ENCODE data around the gene EYA4.

EYA4 gene

DNA sequence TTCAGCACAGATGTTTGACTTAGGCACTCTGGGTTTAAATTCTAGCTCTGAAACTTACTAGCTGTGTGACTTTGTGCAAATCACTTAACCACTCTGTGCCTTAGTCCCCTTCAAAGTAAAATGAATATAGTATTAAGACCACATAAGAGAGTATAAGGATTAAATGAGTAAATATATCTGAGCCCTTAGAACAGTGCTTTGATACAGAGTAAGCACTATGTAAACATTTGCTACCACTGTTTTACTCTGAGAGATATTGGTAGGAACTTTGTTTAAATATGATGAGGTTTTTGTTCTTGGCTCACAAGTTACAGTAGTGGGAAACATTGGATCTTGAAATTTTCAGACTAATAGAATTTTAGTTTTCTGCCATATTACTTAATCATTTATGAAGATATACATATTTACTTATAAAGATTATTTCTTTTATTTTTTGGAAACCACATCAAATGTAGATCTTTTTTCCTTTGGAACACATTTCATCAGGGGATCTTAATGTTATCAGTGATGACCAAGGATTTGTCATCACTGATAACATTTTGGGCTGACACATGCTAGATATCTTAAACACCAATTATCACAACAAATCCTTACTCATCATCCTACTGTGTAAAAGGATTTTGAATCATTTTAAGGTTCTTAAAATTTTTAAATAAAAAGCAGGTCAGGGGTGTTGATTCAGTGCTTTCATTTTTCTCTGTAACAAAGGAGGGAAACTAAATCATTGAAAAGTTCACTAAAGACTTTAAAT, 226.2 kb downstream of the EYA4 start:
- no peak for DNase-seq

DNA sequence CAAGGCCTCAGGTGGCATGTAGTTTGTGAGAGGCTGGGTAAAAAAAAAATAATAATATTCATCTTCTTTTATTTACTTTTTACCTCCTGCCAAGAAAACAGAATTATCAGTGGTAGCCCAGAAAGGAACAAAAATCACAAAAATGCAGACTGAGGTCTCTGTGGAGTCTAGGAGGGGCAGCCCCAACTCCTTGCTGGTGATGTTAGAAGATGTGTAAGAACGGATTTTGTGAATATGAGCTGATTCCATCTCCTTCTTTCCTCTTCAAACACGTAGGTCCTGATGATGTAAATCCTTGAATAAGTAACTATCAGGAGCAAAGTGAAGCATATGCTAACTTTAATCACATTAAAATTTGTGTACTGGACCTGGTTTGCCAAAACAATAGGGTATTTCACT, 226.8 kb downstream of the EYA4 start:
- DNase-seq = no peak

DNA sequence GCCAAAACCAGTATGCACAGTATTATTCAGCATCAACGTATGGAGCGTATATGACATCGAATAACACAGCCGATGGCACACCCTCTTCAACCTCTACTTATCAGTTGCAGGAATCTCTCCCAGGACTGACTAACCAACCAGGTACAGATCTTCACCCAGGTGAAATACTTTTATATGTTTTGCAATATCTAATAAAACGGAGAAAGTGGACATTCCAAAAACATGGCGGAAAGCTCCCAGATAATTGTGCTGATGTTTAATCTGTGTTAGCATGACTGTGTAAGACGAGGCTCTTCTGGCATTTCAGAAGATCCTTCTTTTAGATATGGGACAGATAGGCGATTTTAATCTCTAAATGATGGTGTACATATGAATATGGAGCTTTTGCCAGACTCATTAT, 227.4 kb downstream of the EYA4 start:
- no peak for DNase-seq

DNA sequence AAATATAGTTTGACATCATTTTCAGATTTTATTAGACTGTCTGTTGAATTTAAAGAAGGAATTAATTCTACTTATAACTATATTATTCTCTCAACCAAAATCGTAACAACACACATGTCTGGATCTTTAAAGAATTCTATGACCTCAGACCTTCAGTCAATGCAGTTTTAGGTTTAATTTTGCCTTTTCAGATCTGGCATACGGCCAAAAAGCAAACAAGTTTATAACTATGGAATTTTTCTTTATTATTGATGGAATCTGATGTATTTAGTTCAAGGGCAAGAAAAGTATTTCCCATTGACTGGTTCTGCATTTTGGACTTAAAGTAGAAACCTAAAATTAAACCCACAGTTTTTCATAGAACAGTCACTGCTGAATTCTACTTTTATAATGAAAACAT, 233.4 kb downstream of the EYA4 start:
- DNase-seq = no peak

DNA sequence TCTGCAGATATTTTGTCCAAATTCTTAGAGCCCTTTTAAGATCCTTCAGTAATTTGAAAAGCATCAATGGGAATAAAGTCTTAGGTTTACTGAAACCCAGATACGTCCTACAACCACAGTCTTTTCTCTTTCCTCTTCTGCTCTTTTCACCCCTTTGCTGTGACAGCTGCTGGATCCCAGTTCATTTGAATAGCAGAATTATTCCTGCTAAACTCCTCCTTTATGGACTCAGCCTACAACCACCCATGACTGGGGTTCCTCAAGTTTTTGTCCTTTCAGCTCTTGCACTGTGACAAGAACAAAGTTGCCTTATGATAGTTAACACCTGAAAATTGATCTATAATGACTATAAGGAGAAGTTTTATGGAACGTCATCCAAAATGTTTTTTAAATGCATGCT, 237.5 kb downstream of the EYA4 start:
- DNase-seq = no peak

DNA sequence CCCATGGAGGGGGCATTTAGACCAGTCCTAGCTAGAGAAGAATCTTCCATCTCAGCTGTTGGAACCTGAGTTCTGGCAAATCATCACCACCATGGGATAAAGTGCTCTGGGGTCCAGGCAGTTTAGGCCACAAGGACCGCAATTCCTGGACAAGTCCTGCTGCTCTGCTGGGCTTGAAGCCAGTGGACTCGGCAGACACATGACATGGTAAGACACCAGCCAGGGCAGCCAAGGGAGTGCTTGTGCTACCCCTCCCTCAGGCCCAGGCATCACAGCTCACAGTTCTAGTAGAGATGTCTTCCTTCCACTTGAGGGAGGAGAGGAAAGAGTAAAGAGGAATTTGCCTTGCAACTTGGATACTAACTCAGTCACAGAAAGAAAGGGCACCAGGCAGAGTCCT, 246.0 kb downstream of the EYA4 start:
- no peak for DNase-seq

DNA sequence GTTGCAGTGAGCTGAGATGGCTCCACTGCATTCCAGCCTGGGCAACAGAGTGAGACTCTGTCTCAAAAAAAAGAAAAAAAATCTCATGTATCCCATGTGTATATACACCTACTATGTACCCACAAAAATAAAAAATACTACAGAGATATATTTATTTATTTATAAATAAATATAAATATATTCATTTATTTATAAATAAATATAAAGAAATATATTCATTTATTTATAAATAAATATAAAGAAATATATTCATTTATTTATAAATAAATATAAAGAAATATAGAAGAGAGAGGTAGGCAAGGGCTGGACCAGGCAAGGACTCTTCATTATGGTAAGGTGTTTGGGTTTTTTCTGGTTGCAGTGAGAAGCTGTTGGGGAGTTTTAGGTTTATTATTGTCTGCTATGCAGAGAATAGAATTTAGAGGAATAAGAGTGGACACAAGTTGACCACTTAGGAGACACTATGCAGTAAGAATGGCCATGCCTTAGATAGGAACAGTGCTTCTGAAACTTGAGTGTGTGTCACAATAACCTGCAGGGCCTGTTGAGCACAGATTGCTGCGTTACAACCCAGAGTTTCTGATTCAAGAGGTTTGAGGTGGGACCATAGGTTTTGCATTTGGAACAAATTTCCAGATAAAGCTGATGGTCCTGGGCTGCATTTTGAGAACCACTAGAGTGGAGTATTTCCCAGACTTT, 254.2 kb downstream of the EYA4 start:
- DNase-seq = no peak

DNA sequence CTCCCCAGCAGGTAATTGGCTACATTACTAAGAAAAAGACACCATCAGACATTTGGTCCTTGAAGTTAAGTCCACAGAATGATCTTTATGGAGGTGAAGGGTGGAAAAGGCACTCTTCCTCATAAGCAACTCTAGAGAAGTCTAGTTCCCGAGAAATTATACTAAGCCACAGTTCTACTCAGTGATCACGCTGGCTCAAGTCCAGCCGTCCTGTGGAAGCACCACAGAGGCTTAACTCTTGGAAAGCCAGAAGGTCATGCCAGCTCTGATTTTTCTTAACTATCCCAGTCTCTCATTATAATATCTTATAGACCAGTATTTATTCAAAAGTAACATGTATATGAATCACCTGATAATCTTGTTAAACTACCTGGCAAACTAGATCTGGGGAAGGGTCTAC, 258.5 kb downstream of the EYA4 start:
- DNase-seq = no peak

DNA sequence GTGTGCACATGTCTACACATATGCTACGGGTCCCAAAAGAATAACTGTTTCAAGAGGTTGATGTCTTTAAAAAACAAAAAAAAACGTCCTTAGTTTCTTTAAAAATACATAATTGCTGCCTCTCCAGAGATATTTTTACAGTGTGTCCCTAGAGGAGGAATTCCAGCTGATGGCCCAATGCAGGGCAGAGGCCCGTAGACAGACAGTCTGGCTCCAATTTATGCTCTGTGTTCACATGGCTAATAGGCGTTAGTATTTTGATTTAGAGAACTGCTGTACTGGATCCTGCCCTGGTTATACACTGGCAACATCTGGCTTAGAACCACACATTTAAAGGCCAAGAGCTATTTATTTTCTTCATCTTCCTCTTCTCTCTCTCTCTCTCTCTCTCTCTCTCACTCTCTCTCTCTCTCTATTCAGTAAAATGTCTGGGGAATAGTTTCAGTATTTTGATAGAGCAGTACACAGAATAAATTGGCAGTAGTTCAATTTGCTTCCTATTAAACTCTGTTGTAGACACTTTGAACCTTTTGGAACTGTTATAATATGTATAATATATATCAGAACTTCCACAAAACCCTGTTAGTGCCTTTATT, 260.6 kb downstream of the EYA4 start:
- no peak for DNase-seq

DNA sequence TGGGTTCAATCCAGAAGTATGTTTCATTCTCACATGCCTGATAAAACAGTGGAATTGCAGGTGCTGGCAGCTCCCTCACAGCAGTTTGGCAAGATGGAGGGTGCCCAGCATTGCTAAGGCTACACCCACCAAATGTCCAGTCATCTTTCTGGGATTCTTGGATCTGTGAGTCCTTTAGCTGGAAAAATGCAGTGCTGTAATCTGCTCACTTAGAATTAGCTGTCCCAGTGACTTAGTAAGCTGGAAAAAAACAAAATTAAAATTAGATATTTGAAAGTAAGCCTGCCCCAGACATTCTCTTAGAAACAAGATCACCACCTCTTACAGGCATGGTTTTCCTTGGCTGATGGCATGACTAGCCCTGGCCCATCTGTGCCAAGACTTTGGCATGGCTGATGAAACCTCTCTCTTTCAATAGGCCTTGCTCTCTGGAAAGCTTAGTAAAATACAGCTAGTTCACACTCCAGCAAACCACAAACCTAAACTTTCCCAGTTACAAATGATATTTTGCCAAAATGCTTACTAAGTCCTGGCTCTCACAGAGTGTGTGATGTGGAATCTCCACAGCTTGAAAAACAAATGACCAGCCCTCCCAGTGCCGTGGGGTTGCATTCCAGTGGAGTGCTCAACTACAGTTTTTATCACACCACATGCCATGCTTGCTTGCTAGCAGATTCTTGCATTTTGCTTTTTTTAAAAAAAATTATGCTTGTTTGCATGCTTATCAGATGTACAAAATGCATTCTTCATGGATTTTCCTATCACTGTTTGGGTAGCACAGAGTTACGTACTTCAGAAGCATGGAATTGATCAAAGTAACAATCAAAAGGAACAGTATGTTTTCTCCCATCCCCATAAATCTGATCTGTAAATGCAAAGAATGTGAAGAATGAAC, 261.5 kb downstream of the EYA4 start:
- DNase-seq = no peak

DNA sequence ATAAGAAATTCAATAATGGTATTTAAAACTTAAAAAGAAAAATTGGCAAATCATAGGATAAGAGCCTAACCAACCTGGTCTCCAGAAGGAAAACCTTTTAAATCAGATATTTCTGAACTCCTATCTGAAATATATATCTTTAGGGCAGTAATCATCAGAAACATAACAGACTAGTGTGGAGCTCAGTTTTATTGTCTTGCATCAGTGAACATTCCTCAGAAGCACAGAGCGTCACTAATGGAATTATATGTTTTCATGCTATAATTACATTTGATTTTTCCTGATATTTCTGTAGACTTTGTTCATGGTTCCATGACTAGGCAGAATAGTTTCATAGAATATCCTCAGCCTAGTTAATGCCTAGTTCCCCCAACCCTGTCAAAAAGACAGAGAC, 262.2 kb downstream of the EYA4 start:
- no peak for DNase-seq

DNA sequence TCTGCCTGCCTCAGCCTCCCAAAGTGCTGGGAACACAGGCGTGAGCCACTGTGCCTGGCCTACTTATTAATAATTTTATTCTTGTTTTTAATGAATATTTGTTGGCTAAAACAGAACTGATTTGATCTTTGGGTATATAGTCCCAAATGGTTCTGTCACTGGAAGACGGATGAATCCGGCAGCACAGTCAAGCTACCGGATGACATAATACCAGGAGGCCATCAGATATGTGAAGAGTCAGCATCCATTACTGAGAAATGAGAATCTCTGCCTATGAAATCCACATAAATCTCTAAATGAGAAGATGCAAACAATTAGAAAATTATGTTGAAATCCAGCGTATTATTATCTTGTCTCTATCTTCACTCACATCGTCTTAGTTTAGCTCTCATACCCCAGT, 263.0 kb downstream of the EYA4 start:
- DNase-seq = no peak

DNA sequence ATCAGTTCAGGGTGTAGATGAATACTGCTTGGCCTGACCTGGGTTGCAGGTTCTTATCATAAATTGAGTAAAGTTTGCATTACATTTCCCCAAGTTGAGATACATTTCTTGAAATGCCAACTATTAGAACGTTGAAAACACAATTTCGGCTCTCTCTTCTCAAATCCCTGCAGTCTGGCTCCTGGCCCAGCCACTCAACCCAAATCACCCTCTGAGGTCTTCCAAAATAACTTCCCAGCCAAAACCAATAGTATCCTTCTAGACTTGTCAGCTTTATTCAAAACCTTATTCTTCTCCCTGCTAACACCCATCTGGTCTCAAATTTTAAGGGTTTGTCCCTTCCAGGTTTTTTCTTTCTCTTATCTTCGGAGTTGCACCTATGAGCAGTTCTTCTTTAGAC, 263.6 kb downstream of the EYA4 start:
- no peak for DNase-seq

DNA sequence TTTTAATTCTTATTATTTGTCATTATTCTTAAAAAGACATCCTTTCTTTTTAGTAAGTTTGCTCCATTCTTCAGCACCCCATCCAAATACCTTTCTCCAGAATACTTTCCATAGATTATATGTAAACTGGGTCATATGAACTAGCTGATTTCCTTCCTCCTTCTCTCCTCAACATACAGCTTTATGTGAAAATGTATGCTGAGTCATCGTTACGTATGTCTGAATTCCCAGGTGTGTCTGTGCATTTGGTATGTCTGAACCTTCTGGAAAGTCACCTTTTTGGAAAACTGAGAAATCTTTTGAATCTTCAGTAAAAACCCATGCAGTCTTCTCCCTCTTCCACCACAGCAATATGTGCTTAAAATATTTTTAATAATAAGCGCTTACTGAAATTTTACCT, 264.5 kb downstream of the EYA4 start:
- no peak for DNase-seq

DNA sequence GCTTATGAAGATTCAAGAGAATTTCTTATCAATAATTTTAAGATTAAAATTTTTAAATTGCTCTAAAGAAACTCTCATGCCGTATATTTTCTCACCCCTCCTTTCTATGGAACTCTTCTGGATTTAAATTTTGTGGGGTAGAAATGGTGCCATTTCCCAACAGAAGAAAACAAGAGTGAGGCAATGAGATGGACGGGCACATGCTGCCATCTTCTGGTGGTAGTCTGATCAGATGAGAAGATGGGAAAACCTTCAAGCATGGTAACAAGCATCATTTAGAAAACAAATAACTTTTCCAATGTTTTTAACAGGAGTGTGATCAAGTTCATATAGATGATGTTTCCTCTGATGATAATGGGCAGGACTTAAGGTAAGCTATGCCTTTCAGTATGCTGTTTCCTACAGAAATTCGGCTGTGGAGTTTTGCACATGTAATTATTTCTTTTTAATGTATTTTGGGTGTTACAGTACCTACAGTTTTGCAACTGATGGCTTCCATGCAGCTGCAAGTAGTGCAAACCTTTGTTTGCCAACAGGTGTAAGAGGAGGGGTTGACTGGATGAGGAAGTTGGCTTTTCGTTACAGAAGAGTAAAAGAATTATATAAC, 271.4 kb downstream of the EYA4 start:
- DNase-seq = peak; percentile 2

DNA sequence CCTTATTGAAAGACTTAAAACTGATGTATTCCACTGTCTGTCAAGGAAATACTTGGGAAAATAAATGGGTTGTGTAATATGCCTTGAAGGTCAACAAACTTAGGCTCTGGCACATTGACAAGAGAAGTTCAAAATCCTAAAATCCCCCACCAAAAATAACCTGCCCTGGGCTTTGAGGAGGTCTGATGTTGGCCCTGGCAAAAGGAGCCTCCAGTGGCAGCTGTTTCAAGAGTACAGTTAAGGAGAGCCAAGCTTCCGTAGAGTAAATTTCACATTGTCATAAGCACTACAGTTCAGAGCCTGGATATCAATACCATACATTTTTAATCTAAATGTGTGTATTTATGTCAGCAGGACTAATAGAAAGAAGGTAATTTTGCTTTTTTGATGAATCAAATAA, 282.7 kb downstream of the EYA4 start:
- DNase-seq = no peak

DNA sequence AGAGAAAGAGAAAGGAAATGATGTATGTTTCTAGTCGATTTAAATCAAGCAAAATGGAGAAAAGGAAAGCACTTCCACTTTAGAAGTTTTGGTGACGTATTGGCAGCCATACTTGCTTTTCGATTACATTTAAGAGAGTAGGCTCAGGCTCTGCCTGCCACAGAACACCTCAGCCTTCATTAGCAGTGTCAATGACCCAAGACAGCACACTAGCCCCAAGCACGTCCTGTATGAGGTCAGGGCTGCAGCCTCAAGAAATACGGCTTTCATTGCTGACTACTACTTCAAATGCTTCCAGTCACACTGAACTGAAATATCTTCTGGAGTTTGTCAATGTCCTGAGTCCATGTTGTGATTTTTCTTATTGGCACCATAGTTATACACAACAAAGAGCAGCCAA, 285.3 kb downstream of the EYA4 start:
- no peak for DNase-seq

DNA sequence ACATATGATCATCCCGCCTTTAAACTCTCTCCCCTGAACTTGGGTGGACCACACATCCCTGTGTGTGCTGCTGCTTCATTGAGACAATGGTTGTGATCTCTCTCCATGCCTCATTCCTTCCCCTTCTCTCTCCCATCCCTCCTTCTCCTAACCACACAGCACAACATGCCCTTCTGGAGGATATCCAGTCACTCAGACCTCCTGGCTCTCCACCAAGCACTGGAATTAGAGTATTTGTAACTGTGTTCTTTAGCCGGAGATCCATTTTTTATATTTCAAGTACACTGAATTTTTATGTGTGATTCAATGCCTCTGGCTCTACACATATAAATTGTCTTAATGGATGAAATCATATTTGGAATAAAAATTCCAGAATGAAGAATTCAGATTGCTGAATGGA, 287.4 kb downstream of the EYA4 start:
- no peak for DNase-seq

DNA sequence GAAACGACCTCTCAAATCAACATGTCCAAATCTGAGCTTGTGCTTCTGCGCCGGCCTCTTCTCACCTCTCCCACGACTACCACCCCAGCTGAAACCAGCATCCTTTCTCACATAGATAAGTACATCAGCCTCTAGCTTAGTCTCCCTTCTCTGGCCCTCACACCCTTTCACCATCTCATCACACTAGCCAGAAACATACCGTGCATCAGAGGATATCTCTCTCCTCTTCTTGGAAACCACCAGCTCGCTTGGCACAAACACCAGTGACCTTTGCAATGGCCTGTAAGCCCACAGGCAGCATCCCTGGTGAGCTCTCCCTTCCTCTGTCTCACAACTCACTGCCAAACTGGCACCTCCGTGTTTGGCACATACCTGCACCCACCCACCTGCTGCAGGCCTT, 291.8 kb downstream of the EYA4 start:
- no peak for DNase-seq

DNA sequence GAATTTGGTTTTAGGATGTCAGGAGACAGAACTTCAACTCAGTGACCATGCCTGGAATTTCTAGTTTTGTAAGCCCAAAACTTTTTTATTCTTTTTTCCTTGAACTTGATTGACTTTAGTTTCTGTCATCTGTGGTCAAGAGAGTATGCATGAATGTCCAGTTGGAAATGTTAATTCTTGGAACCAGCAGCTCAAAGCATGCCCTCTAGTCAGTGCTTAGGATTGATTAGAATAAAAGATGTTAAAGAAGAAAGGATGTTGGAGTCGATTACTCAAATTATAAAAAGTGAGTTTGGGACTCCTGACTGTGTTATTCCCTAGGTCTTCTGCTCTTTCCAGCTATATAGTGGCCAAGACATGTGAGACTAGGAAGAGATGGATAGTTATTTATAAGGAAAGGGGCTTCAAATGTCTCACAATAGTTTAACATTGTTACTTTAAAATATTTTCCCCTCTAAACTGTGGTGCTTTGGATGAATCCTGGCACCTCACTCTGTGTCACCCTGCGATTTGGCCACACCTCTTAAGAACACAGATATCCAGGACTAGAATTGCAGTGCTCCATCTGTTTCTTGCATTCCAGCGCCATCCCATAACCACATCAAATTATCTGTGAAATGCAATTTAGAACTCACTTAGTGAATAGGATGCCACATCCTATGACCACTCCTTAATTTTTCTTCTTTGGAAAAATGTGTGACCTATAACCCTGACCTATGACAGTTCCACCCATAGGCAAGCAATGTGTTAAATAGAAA, 298.5 kb downstream of the EYA4 start:
- DNase-seq = no peak

DNA sequence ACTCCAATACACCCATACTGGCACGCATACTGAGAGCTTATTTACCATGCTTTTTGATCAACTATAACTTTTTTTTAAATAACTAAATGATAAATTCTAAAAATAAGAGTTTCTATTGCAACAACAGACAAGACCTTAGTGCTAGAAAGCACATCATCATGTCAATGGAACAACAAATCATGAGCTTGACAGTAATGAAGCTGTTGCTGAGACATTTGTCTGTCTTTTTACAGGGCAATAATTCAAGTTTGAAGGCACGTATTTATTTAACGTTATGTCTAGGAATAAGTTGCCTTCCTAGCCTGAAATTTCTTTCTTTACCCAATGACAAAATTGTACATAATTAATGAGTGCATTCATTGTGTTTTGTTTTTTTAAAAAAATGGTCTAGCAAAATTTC, 299.2 kb downstream of the EYA4 start:
- DNase-seq = no peak

DNA sequence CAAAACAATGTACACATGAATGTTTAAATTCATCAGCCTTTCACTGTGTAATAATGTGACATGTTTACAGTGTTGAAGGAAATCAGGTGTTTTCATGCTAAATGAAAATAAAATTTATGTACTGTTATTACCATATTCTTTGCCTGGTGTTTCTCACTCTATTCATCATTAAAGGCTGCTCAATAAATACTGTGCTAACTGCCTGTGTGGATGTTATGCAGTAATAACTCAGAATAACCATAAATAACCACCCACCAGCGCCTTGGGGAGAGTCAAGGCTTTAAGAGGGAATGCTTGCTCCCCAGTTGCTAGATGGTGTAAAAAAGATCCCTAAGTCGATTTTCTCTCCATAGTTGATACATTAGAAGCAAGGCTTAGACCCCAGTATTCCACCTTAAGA, 299.9 kb downstream of the EYA4 start:
- DNase-seq = no peak

All from CD4-positive, alpha-beta T cell treated with Interleukin-12 subunit alpha and Interleukin-12 subunit beta, for 1 hour (primary cell).